Islet precursor cell (in vitro differentiated cells): Measurements from ENCODE around the gene PIGX.

Experiments used
- DNase-seq: peaks from one replicate; pipeline ENCODE4 v3.0.0-alpha.2; 2018

Gene PIGX

DNA sequence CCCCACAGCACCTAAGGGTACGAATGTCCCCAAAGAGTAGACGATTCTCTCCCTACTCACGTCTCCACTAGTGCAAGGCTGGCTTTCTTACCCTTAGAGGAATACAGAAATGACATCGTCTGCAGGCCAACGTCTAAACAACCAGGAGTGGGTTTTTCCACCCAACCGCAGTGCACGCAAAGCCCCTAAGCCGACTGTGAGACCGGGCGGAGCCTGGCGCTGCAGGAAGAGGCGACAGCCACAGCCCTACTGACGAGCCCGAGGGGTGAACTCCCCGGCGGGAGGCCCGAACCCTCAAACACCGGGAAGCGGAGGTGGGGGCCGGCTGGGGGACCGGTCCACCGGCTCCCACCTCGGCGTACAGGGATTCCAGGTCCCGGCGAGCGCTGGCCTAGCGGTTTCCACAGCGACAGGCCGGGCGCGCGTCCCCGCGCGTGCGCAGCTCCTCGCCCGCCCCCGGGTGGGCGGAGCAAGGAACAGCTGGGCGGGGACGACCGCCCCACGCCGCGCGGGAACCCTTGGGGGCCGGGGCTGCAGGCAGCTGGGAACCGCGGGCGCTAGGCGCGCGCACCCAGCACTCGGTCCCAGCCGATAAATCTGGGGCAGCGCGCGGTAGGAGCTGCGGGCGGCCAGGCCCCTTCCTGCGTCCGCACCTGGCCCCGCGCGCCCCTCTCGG, at the start of gene PIGX, which contains the start of gene CEP19:
PIGX (plus strand) TSS at position 540 of the 676 bp plus-strand sequence.
CEP19 (minus strand) TSS at position 413 of the 676 bp plus-strand sequence. CDS start 3,593 bp downstream, outside the sequence.
- peak; percentile 90 for DNase-seq

DNA sequence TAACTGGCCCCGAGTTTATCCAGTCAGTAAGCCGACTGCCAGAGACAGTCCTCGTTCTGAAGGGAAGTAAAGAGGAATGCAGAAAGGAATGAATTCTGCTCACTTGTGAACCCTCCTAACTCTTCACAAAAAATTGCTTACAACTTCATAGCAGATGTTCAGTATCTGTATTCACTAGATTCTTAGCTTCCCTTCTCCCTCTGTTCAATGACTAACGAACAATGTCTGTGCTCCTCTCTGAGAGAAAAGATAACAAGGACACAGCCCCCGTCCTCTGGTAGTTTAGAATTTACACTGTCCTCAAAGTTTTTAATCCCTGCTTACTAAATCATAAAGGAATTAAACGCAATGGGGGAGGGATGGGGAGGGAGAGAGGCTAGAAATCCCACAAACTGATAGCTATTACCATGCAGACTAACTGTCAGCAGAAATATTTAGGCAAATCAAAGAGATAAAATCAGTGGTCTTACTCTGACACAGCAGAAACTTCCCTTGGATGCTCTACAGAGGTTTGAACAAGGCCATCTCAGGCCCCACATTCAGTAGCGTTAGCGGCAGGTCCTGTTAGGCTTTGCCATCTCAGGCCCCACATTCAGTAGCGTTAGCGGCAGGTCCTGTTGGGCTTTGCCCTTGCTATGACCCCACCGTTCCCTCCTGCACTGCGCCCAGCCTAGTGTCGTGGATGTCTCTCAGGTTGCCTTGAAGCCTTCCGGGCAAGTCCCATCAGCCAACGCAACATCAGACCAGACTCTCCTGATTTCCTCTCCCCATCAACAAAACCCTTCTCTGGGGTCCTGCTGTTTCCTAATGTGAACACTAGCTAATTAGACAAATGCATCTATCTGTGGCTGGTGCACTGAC, 49.2 kb upstream of the PIGX start:
- no peak for DNase-seq

DNA sequence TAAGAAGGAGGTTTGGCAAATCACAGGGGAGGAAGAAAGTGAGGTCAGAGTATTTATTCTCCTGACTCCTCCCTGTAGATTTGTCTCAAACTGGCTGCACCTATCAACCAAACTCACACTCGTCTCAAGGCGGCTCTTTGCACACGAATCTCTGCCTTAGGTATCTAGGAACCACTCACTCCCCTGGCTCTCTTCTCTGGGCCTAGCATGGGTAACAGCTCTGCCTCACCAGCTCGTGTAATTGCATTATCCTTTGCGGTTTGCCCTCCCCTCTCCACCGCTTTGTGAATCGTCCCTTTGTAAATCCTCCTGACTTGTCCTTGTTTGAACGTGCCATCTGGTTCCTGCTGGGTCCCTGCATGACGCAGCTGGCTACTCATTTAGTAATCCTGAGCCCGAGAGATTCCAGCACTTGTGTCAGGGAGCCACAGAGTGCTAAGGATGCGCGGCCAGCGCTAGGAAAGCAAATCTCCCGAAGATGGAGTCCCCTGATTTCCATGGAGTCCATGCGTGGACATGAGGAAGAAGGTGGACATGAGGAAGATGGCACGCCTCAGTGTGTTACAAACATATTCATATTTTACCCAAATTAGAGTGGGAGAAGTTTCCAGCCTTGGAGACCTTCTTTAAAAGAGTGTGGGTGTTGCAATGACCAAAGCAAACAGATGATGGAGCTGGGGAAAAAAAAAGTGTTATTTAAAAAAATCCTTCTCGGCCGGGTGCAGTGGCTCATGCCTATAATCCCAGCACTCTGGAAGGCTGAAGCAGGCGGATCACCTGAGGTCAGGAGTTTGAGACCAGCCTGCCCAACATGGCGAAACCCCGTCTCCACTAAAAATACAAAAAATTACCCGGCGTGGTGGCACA, 45.9 kb upstream of the PIGX start:
- peak; percentile 96 for DNase-seq

DNA sequence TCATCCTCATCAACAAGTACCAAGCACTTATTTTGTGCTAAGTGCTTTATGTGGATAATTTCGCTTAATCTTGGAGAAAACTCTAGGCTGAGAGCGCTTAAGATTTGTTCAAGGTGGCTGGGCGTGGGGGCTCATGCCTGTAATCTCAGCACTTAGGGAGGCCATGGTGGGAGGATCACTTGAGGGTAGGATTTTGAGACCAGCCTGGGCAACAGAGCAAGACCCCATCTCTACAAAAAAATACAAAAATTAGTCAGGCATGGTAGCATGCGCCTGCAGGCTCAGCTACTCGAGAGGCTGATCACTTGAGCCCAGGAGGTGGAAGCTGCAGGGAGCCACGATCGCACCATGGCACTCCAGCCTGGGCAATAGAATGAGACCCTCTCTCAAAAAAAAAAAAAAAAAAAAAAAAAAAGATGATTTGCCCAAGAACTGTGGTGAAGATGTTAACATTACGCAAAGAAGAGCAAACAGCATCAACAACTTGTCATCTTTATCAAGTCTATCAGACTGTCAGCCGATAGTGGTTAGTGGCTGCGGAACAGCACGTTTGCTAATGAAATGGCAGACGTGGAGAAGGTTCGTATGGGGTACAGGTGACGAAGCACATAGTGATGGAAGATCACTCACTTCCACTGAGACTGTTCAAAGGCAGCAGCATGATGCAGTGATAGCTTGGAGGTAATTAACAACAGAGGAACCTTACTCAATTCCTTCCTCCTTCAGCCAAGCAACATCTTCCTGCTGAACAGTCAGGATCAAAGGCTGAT, 44.9 kb upstream of the PIGX start:
- no peak for DNase-seq

DNA sequence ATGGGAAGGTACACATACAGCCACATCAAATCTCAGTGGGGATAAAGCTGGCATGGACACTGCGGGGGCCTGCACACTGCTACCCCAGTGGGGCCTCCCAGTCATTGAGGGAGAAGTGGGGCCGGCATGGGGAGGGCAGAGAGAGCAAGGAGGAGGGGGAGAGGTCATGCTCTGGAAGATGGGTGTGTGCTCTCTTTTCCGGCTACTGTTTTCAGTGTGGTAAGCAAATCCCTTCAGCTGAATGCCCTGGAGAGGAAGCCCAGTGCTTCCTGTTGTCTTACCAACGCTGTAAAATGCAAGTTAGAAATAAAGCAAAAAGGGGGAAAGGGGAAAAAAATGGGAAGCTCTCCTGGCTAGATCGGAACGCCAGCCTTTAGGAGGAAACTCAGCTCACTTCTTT, 41.8 kb upstream of the PIGX start:
- DNase-seq = no peak

DNA sequence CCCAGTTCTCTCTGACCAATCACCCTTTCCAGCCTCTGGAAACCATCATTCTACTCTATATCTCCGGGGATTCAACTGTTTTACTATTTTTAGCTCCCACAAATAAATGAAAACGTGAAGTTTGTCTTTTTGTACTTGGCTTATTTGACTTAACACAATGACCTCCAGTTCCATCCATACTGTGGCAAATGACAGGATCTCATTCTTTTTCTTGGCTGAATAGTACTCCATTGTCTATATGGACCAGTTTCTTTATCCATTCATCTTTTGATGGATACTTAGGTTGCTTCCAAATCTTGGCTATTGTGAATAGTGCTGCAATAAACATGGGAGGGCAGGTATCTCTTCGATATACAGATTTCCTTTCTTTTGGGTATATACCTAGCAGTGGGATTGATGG, 38.5 kb upstream of the PIGX start:
- no peak for DNase-seq

DNA sequence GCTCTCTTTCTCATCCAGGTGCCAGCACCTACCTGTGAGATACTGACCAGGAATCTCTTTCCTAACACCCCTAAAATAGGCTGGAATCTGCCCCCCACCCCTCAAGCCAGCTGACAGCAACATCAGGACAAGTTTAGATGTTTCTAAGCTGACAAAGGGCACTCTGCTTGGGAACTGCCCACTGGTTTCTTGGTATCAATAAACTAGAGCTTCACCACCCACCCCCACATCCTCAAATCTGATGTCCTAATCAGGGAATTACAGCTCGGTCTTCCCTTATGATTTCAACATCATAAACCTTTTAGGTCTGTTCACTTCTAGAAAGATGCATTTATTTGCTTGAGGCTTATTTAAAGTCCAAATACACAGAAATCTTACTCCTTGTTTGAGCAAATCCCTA, 34.8 kb upstream of the PIGX start:
- DNase-seq = no peak

DNA sequence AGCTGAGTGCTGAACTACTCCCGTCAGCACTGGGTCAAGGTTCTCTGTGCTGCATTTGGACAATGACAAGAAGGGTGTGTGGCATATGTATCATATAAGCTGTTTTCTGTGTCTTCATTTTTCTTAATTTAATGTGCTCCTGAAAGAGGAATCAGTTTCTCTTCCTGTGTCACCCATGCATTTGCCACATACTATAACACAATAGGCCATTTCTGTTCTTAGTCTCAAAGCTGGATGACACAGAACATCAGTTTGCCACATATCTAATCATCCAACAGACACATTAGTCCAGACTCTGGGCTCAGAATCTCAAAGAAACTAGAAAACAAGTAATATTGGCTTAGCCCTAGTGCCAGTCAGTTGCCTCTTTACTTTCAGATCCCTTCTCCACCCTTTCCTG, 34.2 kb upstream of the PIGX start:
- DNase-seq = no peak

DNA sequence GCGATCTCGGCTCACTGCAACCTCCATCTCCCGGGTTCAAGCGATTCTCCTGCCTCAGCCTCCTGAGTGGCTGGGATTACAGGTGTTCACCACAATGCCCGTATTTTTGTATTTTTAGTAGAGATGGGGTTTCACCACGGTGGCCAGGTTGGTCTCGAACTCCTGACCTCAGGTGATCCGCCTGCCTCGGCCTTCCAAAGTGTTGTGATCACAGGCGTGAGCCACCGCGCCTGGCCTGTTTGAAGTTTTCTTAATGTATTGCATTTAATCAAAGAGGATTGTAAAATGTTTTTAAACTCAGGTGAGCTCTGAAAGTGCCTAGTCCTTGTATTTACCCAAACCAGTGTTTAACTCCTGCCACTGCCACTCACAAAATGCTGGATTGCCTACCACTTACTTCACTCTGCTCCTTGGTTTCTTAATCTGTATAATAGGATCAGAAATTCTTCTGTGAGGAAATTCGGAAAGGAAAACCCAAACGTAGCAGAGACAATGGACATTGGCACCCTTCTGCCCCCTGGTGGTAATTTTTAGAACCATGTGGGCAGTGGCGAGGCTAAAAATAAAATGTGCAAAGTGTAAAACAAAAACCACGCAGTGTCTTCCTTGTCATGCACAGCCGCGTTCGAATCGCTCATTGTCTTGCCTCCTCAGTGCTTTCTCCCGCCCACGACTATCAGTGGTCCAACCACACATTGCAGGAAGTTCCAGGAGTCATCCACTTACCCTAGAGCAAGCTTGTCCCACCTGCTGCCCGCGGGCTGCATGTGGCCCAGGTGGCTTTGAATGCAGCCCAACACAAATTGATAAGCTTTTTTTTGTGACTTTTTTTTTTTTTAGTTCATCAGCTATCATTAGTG, 27.4 kb upstream of the PIGX start:
- DNase-seq = no peak

DNA sequence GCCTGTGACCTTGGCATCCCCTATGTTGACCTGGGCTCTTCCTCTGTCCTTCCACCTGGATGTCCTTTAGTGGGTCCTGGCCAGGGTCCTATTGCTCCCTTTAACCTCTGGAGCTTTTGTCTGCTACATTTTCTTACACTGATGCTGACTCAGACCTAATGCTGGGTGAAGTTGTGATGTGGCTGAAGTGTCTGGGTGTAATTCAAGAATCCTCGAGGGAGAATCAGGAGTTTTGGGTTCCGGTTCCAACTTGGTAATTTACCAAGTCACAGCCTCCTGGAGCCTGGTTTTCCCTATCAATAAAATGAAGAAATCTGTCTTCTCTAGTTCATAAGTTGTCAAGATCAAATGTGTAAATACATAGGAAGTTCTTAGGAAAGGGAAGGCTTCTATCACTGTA, 25.7 kb upstream of the PIGX start:
- no peak for DNase-seq

DNA sequence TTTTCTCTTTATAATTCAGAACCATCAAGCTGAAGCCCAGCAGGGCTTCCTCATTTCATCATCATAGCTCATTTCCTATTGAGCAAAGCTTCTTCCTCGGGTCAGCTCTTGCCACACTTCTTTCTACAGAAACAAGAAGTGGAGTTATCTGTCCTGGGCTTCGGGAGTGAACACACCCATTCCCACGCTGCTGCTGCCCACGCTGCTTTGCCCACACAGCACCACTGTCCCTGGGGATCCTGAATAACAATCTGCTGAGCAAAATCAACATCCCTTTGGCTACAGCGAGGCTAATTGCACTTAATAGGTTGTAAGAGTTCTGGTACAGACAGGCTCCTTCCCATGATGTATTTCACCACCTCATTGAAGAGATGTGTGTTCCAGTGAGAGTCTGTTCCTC, 23.8 kb upstream of the PIGX start:
- peak; percentile 80 for DNase-seq

DNA sequence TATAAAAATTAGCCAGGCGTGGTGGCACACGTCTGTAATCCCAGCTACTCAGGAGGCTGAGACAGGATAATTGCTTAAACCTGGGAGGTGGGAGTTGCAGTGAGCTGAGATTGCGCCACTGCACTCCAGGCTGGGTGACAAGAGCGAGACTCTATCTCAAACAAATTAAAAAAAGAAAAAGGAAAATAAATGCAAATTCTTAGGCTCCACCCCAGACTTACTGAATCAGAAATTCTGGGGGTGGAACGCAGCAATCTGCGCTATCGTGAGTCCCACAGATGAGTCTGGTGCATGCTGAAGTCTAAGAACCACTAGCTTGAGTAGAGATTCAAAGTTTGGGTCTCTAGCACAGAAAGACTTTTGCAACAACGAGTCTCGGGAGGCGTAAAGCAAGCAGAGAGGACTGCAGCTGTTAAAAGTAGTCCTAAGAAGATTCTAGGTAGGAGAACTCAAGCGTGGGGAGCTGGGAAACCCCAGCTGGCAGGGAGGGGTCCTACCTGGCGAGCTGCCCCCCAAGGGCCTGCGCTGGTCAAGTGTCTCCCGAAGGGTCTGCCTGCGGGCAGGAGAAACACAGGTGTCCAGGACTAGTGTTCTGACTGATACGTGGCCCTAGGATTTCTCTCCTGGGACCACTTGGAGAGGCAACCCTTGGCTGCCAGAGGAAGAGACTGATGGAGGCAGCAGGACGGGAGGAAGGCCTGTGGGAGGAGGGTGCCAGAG, 22.1 kb upstream of the PIGX start:
- no peak for DNase-seq

DNA sequence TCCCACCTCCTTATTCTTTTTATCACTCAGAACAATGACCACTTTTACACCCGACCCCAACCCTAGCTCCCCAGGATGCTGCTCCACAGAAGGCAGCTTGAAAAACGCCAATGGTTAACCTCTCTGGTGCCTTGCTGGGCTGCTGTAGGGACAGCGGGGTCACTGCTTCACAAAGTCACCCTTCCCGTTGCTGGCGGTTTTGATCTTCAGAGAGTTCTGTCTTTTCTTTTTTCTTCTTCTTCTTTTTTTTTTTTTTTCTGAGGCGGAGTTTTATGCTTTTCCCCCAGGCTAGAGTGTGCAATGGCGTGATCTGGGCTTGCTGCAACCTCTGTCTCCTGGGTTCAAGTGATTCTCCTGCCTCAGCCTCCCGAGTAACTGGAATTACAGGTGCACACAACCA, 20.8 kb upstream of the PIGX start:
- DNase-seq = no peak

DNA sequence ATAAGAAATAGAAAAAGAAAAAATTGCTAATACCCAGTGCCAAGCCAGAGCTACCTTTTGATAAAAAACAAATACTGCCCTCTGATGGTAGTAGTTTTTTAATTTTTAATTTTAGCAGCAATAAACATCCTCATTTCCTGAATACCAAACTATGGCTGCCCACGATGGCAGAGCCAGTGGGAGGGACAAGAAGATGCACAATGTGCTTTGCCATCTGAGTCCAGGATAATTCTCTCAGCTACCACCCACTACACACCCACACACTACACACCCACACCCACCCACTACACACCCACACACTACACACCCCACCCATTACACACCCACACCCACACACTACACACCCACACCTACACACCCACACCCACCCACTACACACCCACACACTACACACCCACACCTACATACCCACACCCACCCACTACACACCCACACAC, 18.0 kb upstream of the PIGX start:
- no peak for DNase-seq

DNA sequence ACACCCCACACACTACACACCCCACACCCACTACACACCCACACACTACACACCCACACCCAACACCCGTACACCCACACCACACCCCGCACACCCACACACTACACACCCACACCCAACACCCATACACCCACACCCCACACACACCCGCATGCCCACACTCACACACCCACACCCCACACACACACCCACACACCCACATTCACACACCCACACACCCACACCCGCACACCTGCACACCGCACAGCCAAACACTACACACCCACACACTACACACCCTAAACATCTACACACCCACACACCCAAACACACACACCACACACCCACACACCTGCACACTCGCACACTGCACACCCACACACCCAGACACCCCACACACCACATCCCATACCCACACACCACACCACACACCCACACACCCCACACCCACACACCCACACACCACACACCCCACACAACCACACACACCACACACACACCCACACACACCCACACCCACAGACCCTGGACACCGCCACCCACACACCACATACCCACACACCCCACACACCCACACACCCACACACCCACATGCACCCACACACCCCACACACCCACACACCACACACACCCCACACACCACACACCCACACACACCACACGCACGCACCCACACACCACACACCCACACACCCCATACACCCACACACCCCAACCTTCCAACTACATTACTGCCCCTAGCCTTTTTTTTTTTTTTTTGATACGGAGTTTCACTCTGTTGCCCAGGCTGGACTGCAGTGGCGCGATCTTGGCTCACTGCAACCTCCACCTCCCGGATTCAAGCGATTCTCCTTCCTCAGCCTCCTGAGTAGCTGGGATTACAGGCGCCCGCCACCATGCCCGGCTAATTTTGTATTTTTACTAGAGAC, 17.0 kb upstream of the PIGX start:
- DNase-seq = no peak

DNA sequence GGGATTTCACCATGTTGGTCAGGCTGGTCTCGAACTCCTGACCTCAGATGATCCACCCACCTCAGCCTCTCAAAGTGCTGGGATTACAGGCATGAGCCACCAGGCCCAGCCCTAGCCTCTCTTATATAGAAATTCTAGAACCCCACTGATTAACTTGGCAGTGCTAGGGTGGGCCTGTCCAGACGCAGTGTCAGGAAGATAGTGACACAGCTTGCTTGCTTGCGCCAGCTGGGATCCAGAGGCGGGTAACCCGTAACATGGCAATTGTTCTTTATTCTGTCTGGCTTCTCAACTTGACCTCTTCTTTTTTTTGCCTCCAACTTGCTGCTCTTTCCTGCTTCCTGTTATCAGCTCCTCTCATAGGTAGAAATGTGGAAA, 16.3 kb upstream of the PIGX start:
- DNase-seq = no peak

DNA sequence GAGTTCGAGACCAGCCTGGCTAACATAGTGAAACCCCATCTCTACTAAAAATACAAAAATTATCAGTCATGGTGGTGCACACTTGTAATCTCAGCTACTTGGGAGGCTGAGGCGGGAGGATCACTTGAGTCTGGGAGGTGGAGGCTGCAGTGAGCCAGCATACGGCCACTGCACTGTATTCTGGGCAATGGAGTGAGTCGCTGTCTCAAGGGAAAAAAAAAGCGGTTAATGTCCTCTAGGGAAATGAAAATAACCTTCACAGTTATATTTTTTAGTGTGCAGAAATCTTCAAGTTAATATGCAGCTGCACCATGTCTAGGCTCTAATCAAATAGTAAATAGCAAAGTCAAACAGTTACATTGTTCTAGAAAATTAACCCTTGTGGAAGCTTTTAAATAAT, 14.9 kb upstream of the PIGX start:
- DNase-seq = no peak

DNA sequence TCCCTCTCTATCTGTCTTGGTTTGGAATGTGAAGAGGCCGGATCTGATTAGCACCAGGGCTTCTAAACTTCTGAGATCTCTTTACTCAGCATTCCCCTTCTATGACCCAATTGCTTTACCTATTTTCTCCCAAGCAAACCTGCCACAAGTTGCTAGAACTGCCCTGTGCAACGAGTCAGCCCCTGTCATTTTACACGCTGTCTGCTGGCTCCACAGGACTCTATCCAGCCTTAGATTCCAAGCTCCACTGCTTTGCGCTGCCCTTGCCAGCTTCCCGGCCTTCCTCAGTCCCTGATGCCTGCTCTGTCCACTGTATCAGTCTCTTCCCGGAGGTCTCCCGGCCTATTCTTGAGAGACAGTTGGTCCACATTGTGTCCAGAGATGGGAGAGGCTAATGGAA, 12.4 kb upstream of the PIGX start:
- DNase-seq = peak; percentile 73

DNA sequence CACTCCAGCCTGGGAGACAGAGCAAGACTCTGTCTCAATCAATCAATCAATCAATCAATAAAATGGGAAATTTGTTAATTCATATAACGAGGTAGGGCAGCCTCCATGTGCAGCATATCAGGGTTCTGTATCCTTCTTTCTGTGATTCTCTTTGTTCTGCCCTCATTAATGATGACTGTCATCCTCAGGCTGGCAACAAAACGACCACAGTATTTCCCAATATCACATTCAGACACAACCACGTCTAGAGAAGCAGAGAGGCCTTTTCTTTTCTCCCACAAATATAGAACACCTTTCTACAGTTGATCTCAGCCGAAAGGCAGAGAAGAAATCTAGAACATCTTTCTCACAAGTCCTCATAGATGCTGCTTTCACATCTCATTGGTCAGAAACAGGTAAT, 11.4 kb upstream of the PIGX start:
- no peak for DNase-seq

DNA sequence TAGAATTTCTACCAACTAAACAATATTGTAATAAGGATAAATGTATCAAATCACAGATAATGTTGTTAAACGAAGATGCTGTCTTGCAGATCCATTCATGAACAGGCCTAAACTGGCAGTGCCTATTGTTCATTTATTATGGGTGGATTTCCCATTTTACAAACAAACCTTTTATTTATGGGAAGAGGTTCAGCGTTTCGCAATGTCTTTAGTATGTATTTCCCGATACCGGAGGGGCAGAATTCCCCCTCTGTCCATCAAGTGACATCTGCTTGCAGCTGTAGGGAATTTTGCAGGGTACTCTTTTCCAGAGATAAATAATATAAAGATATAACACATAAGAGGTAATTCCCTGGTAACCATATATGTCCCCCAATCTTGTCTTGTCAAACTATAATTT, 5.8 kb upstream of the PIGX start:
- DNase-seq = no peak
